Measurements from ENCODE around the gene KDM5B. TPM values are rescaled to one million over a fixed set of nuclear protein-coding genes. Genes with fewer than 3 reads are reported as not detected.

Gene KDM5B
- total and polyA plus RNA-seq, 2 experiments from 2014 or later, result 175 to 202 TPM

DNA sequence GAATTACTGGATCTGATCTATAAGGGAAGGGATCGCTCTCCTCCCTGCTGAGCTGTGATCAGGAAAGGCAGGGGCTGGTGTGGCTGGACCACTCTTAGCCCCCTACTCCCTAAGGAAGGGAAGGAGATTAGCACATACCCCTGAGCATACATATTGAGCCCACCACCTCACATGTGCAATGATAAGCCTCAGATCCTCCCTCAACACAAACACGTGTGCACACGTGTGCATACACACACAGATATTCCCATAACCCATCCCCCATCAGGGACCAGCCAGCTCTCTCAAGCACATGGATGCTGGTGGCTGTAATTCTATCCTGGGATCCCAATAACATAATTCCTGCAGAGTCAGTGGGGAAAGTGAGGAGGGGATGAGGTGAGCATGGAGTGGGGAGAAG, 119.1 kb downstream of the KDM5B start:
- Histone ChIP-seq H3K4me1 (ENCODE audit: insufficient read depth) (peaks cover 3% of the 10 kb centered on the region; the same call in 1 of the 2 replicates), H3F3A (replicated peaks; ENCODE audit: low read depth) (no peaks in the 10 kb centered on the region), H3K4me2 (no peak overlapping the region), H3K27ac (ENCODE audit: low read depth) (no peak overlapping the region), H3K36me3 (ENCODE audit: insufficient read depth) (no peaks in the 10 kb centered on the region), H3K4me3 (no peak overlapping the region), H4K20me1 (replicated peaks; ENCODE audit: insufficient read depth) (peaks cover 16% of the 10 kb centered on the region; the same call in 1 of the 2 replicates), H3K27me3 (ENCODE audit: insufficient read depth) (no peaks in the 10 kb centered on the region), H2AFZ (no peak overlapping the region), H3K9me2 (ENCODE audit: insufficient read depth) (no peaks in the 10 kb centered on the region), H3K79me2 (replicated peaks; ENCODE audit: insufficient read depth) (no peaks in the 10 kb centered on the region)
- ATAC-seq (no peak), DNase-seq (ENCODE audit: low spot score) (no peak)
- Mint-ChIP-seq H3K27me3 (ENCODE audit: insufficient read depth, low read depth, poor library complexity) (peaks cover 15% of the 10 kb centered on the region), H3K36me3 (ENCODE audit: low read depth) (no peaks in the 10 kb centered on the region; the same call in 2 of the 3 replicates), H3K27ac (peak overlapping the region; percentile 43; the same call in 1 of the 2 replicates), H3K9me3 (no peaks in the 10 kb centered on the region), H3K4me3 (no peak overlapping the region), H3K4me1 (peaks cover 15% of the 10 kb centered on the region)
- TF ChIP-seq ETS1 (IDR thresholded peaks at IDR 0.05) (no peak), NANOG (IDR thresholded peaks at IDR 0.05; ENCODE audit: borderline replicate concordance) (no peak), JUNB (IDR thresholded peaks at IDR 0.05; ENCODE audit: unreplicated experiment) (no peak), ZNF114 (CRISPR knock-in tag; IDR thresholded peaks at IDR 0.05) (no peak), POLR2AphosphoS5 (IDR thresholded peaks at IDR 0.05; ENCODE audit: low read depth) (no peak), ZNF331 (CRISPR knock-in tag; IDR thresholded peaks at IDR 0.05; ENCODE audit: low read depth) (no peak), ZNF462 (CRISPR knock-in tag; IDR thresholded peaks at IDR 0.05) (no peak), EZH2phosphoT487 (IDR thresholded peaks at IDR 0.05; ENCODE audit: unreplicated experiment) (no peak), EZH2 (IDR thresholded peaks at IDR 0.05; ENCODE audit: low read depth, unreplicated experiment) (no peak), CTCF (conservative IDR thresholded peaks at IDR 0.05; ENCODE audit: low read depth in 2 of 2) (no peak), STAT1 (IDR thresholded peaks at IDR 0.05; ENCODE audit: unreplicated experiment) (no peak)
- TF ChIP-seq, protein P1, sequence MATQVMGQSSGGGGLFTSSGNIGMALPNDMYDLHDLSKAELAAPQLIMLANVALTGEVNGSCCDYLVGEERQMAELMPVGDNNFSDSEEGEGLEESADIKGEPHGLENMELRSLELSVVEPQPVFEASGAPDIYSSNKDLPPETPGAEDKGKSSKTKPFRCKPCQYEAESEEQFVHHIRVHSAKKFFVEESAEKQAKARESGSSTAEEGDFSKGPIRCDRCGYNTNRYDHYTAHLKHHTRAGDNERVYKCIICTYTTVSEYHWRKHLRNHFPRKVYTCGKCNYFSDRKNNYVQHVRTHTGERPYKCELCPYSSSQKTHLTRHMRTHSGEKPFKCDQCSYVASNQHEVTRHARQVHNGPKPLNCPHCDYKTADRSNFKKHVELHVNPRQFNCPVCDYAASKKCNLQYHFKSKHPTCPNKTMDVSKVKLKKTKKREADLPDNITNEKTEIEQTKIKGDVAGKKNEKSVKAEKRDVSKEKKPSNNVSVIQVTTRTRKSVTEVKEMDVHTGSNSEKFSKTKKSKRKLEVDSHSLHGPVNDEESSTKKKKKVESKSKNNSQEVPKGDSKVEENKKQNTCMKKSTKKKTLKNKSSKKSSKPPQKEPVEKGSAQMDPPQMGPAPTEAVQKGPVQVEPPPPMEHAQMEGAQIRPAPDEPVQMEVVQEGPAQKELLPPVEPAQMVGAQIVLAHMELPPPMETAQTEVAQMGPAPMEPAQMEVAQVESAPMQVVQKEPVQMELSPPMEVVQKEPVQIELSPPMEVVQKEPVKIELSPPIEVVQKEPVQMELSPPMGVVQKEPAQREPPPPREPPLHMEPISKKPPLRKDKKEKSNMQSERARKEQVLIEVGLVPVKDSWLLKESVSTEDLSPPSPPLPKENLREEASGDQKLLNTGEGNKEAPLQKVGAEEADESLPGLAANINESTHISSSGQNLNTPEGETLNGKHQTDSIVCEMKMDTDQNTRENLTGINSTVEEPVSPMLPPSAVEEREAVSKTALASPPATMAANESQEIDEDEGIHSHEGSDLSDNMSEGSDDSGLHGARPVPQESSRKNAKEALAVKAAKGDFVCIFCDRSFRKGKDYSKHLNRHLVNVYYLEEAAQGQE (IDR thresholded peaks at IDR 0.05; ENCODE audit: unreplicated experiment), result no peak
